HG03378 (cell line): Measurements from ENCODE around the gene LAPTM5.
A peak's percentile ranks its signal among the peaks of the same experiment; 100 is the strongest.

Source experiments
- ATAC-seq: cut with Tn5 transposase; IDR thresholded peaks from one replicate; pipeline ENCODE4 v1.9.1; 2021; ENCODE audit warnings: mild to moderate bottlenecking, moderate library complexity; ENCODE audit not compliant: unreplicated experiment

Gene LAPTM5

DNA sequence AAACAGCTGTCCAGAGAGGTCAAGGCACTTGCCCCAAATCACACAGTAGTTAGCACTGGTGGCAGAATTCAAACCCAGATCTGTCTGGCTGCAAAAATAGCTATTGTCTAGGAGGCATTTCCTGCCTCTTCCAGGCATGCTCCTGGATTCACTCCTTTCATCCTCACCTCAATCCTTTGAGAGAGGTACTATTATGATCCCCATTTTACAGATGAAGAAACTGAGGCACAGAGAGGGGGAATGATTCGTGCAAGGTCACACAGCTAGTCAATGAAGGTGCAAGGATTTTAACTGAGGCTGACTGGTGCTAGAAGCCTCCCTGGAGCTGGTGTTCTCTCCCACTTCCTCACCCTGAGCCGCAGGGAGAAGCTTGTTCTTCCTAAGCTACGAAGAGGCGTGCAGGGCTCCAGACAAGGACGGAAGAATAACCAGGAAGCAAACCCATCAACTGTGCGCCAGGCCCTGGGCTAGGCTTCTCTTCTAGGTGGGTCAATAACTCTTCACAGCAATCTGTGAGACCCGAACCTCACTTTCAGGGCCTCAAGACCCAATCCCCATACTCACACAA lies 631 bp upstream of the LAPTM5 start:
- no peak for ATAC-seq

DNA sequence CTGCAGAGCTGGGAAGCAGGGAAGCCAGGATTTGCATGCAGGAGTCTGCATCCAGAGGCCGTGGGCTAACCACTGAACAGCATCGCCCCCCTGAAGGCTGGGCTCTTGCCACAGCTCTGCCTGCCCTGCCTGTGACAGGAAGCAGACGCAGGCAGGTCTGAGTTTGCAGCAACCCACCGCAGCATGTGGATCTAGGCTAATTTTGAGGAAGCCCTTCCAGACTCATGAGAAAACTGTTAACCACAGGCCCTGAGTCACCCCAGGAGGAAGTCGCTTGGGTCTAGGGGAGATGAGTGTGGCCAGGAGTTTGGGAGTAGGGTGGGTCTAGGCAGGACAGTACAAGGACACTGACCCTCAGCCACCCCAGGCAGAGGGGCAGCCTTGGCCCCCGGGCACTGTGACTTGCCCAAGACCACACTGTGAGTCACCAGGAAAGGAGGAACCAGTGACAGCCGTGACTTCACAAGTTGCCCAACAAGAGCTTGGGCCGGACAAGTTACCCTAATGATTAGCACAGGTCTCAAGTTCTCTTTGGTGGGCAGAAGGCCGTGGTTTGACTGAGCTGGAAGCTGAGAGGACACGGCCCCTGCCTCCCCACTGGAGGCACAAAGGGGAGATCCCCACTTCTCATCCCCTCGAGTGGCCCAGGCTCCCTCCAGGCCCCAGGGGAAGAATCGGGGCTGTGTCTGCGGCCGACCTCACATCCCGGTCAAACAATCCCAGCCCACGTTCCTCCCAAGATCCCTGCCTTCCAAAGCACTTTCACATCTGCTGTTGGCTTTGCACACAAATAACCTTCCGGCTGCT lies 826 bp downstream of the LAPTM5 start:
- ATAC-seq = no peak

DNA sequence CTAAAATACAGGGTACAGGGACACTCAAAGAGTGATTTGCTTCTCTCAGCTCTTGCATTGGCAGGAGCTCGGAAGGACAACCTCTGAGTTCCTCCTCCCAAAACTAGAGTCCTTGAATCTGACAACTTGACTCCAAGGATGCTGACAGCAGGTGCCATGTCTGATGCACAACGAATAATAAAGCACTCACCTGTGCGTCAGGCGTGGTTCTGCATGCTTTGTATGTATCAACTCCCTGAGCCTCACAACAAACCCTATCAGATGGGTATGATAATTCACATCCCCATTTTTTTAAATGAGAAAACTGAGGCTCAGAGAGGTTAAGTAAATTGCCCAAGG lies 1.4 kb downstream of the LAPTM5 start:
- no peak for ATAC-seq

DNA sequence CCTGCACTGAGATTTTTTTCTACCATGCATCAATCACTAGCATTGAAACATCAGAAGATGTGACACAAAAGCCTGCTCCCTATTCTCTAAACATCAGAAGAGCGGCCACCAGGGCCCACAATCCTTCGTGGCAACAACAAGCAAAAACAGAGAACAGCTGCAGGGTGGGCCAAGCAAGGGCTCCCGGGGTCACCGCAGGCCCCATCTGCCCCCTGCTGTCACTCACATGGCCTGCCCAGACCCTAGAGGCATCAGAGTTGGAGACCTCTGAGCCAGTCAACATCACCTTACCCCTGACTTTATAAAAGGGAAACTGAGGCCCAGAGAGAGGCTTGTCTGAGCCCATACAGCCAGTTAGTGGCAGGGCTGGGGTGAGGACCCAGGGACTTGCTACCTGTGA lies 1.8 kb downstream of the LAPTM5 start:
- no peak for ATAC-seq

DNA sequence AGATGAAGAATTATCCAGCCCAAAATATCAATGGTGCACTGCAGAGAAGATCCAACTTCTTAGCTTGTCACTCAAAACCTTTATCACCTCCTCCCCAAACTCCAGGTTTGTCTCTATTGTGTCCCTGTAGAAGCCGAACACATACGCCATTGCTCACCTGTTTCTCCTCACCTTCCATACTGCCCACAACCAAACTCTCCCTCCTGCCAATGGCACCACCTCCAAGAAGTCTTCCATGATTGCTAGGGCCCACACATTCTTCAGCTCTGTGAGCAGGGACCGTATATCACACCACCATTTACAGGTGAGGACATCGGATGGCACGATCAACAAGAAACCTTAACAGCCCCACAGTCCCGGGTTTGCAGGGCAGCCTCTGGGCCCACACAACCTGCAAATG lies 2.2 kb downstream of the LAPTM5 start:
- no peak for ATAC-seq

DNA sequence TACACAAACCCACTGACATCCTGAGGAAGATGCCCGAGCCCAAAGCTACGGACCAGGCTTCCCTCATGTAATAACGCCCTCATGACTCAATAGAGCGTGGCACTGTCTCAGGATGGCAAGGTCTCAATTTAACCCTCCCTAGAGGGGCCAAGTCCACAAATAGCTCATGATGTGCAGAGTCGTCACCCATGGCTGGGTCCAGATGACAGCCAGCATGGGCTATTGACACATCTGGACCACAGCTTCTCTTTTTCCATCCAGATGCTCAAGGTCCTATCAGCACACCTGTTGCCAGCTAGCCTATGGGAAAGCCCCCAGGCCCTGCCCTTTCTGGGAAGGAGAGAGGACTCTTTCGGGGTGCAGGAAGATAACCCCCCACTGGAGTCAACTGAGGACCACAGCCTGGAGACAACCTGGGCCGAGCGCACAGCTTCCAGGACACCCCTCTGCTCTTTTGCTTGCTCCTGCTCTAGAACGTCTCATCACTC lies 2.8 kb downstream of the LAPTM5 start:
- ATAC-seq = peak; percentile 41

DNA sequence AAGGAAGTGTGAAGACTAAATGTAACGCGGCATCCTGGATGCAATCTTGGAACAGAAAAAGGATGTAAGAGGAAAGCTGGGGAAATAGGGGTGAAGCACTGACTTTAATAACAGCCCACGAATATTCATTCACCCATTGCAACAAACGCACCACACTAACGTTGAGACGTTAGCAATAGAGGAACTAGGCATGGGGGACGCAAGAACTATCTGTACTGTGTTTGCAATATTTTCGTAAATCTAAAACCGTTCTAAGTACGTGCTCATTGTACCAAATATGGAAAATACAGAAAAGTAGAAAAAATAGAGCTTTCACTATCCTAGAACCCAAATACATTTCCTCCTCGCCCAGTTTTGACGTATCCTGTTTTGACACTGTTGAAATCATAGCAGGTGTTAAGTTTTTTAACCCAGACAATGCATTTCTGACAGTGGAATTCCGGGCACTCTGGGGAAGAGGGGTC lies 3.9 kb downstream of the LAPTM5 start:
- no peak for ATAC-seq

DNA sequence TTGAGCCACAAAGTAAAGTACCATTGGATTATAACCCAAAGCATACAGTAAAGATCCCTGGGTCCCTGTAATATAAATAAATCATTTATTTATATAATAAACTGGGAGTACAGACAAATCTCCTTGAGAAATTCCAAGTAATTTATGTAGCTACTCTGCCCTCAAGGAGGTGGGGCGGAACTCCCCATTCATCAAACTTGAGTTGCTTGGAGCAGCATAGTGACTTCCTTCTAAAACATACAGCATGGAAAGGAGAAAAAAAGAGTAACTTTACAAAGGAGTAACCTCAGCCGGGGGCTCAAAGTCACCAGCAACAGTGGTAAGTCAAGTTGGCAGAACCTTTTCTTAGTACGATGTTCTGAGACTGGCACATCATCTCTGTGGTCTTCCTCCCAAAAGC lies 4.5 kb downstream of the LAPTM5 start:
- ATAC-seq = no peak

DNA sequence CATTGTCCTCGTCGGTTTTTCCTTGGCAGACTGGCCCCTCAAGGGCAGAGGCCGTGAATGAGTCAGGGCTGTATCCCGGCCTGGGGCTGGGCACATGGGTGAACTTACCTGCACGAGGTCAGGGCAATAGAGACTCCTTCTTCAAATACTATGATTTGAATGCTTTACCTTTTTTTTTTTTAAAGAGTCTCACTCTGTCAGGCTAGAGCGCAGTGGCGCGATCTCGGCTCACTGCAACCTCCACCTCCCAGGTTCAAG lies 5.0 kb downstream of the LAPTM5 start:
- no peak for ATAC-seq

DNA sequence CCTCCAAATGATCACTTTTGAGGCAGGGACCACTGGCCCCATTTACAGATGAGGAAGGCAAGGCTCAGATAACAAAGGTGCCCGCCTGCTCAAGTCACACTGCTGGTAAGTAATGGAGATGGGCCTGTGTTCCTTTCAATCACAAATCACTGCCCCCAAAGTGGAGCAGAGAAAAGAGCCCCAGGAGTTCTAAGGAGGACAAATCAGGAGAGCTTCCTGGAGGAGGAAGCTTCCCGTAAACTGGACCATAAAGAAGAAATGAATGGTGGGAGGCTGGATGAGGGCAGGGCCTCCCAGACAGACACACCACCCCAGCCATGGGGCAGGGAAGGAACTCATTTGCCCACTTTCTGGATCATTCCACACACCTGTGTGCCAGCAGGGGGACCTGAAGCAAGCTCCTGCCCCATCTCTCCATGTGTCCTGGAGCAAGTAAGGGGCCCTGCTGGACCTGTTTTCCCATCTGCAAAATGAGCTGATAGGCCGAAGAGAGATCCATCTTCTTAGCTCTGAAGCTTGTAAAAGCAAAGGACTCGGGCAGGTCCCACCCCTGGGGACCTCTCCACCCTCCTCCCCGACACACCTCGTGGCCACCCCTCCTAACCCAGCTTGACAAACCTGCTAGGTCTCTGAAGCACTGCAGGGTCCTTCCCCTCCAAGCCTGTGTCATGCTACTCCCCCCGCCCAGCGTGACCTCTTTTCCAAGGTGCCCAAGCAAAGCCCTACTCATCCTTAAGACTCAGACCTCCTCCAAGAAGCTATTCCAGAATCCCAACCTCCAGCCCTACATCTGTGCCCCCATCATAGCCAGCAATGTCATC lies 5.5 kb downstream of the LAPTM5 start:
- ATAC-seq = no peak

DNA sequence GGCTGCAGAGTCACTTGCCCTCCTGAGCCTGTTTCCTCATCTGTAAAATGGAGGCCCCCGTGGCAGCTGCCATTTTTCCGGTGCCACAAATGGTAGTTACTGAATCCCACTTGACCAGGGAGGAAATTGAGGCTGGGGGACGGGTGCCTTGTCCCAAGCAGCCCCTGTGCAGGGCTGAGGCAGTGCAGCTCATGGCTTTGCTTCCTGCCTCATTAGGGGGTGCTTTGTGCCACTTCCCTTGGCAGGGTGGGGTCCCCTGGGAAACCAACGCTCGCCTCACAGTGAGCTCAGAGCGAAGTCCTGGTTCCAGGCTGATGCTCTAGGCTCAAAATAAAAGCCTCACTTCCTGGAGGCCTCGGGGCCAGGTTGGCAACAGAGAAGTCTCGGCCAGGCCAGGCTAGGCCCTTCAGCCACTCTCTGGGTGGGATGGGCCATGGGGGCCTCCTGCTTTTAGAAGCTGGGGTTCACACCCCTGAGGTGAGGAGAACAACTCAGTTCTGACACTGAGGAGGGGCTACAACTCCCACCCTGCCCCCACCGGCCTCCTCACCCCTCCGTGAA lies 6.8 kb downstream of the LAPTM5 start:
- ATAC-seq = no peak

DNA sequence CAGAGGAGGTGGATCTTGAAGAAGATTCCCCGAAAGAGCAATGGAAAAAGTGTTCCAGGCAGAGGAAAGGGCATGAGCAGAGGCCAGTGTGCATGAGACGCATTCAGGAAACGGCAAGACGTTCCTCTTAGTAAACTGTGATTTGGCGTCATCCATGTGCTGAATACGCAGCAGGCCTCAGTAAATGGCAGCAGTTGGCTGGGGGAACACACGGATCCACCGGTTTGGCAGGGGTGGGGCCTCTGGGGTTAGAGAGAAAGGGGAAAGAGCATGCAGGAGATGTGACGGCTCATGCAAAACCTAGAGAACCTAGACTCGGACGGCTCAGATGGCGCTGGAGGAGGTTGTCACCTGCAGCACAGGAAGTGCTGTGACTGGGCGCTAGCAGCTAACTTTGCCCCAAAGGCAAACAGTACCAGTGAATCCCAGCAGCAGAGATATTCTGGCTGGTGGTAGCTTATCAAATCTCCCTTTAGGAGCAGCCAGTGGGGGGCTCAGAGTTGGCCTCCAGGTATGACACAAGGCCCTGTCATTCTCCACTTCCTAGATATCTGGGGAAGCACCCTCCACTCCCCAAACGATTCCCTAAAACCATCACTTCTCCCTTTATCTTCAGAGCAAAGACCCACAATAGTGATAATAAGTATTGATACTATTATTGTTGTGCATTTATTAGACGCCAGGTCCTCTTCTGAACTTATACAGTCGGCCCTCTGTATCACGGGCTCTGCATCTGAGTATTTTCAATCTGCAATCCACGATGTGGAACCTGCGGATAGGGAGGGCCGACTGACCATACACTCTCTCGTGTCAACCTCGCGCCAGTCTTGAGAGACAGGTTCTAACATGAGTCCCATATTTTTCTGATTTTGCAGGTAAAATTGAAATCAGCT lies 7.6 kb downstream of the LAPTM5 start:
- ATAC-seq = no peak

DNA sequence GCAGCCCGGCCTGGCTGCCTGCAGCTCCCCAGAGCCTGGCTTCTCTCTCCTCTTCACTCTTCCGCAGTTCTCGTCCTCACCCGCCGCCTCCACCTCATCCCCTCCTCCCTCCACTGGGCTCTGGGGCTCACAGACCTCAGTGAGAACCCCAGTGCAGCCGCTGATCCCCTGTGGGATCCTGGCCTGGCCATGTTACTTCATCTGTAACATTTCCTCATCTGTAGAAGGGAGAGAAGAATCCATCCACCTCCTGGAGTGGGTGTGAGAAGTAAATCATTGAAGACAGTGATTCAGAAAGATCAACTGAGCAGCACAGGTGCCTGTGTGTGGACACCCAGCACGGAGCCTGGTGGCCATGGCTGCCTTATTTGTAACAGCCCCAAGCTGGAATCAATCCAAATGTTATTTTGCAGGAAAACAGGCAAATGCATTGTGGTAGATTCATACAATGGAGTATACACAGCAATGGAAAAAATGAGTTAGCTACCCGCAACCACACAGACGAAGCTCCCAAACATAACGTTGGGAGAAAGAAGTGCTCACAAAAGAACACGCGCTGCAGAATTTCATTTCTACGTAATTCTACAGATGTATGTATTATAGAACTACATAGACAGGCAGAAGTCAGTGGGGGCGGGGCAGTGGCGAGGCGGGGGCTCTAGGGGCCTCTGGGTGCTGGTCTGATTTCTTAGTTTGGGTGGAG lies 8.7 kb downstream of the LAPTM5 start:
- ATAC-seq = no peak

DNA sequence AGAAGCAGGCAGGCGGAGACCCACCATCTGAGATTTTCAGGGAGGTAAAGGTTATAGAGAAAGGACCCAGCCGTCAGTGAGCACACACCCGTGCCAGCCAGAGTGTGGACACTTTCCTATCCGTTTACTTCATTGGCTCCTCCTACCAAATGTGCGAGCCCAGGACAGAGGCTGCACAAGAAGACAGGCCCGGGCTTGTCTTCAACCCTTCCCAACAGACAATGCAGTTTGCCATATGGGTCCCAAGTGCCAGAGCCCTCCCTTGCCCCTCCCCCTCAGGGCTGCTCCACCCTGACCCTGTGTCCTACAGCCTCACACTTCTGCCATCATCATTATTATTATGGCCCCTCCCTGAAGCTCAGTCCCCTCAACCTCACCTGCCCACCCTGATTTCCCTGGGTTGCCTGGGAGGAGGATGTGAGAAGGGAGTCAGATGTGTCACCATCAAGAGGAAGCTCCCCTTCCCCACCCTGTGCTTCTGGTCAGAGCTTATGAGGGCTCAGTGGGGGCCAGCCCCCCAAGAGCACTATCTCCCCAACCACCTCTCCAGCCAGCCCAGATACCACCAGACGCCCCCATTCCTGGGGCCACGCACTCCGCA lies 9.4 kb downstream of the LAPTM5 start:
- ATAC-seq = no peak

DNA sequence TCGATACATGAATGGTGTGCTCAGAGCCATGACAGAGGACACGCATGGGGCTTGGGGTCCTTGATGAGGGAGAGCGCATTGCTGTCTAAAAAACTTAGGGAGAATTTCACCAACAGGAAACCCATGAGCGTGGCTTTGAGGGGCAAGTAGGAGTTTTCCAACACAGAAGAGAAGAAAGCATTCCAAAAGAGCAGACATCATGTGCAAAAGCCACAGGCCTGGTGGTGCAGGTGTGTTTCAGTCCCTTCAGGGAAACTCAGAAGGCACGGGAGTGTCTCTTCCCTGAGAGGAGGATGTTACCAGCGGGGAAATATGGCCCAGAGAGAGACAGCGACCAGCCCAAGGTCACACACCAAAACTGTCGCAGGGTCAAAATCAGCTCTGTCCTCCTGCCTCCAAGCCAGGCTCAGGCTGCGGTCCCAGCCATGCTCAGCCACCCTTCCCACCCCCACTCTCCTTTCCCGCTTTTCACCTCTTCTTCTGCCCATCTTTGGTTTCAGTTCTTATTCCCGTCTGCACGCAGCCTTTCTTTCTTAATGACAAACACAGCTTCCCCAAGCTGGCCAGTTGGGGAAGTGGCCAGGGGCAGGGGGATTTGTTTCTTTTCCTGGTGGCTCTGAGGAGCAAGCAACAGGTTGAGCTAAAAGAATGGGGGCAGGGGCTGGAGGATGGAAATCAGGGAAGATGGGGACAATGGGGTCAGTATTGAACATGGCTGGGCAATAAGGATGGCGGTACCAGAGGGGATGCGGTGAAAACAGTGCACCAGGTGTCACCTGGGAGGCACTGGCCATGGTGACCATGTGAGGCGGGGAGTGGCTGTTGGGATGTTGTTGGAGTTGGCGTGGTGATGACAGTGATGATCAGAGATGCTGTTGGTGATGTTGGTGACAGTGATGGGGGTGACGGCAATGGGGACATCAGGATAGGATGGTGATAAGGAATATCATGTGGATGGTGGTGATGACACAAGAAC lies 10.3 kb downstream of the LAPTM5 start:
- no peak for ATAC-seq

DNA sequence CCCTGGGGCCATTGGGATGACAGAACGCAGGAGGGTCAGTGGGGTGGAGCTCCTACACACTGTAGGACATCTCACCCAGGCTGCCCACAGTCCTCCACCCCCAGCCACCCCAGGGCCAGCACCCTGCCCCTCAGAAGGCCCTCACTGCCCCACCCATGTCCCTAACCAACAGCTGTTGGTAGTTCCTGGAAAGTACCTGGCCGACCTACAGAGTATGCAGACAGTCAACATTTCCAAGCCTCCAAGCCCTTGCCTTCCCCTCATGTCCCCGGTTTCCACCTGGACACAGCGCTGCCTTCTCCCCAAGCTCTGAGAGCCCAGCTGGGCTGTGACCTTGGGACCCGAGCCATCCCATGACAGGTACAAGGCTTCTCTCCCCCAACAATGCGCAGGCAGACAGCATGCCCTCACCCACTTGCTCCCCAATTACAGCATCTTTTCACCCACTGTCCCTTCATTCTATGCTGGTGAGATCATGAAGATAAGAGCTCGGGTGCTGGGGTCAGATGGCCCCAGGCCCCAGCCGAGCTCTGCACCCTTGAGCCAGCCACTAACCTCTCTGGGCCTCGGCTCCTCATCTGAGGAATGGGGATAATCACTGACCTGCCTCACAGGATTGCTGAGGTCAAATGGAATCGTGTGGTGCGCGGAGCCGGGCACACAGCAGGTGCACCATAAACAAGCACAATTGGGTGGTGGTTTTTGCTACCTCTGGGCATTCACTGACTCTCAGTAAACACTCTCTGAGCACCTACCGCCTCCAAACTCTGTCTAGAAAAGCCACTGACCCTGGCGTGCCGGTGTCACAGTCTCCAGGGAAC lies 11.2 kb downstream of the LAPTM5 start:
- no peak for ATAC-seq

DNA sequence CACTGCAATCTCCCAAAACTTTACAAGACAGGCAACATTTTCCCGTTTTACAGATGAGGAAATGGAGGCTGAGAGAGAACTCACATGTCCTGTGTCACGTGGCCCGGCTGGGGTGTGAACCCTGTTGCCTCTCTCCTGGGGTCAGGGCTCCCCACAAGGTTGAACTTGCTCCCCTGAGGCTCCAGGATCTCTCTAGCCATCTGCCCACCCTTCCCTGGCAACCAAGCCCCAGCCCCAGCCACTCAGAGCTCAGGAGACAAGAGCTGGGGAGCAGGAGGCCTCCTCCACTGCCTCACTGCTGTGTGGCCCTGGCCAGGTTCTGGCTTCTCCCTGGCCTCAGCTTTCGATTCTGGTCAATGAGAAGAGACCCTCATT lies 11.8 kb downstream of the LAPTM5 start:
- no peak for ATAC-seq
